HG02610 (cell line): ENCODE results near the gene UBAC2.

Experiments used
- ATAC-seq: cut with Tn5 transposase; IDR thresholded peaks from one replicate; pipeline ENCODE4 v1.9.1; 2021; ENCODE audit warnings: mild to moderate bottlenecking, moderate library complexity; ENCODE audit not compliant: unreplicated experiment

The UBAC2 gene

DNA sequence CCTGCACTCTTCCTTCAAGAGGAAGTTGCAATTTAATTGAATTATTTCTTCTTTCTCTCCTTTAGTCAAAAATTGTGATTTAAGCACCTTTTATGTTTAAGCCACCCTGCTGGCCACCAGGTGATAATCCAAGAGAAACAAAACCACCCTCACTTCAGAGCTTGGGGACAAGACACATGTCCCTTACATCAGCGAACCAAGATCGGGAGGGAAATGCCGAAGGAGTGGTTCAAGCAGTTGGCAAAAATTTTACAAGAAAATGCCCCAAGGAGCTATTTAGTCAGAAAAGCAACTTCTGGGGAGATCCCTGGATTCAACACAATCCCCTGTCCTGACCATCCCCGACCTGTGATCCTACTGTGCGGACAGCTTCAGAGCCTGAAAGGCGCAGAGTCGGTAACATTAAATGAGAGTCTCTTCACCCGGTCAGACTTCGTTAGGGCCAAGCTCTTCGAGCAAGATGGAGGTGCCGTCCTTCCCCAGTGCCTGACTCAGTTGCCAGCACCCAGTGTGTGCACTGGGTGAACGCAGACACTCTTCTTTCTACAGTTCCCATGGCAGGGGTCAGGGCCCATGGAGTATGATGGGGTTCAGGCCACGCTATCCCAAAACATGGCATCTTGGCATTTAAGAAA lies 222.0 kb downstream of the UBAC2 start:
- ATAC-seq: no peak

DNA sequence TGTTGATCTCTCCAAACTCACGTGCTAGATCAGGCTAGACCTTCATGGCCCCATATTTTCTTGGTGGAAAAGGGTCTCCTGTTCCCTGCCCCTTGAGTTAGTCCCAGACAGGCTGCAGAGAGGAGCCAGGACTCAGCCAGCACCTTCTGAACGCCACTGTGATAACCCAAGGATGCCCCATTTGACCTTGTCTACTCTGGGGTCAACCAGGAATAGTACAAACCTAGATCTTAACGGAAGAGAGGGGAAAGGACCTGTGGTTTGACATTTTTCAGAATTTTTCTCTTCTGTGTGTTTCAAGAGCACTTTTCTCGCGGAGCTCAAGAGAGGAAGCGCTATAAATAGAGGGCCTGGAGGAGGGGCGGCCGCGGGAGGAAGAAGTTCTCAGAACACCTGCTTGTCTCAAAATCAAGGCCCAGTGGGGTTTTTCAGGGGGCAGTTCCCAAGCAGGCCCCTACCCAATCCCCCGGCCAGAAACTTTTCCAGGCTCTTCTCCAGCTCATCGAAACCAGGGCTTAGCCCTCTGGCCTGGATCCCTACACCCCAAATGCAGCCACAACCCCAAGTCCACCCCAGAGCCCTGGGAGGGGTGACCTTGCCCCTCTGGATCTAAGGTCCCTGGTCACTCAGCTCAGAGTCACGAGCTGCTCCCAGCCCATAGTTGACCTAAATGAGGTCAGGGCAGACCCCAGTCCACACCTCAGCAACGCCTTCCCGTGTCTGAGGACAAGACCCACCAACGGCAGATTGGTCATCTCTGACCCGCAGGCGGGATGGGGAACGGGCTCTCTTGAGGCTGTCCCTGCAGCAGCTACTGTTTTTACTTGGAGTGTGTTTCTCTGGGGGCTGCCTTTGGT lies 225.1 kb downstream of the UBAC2 start:
- ATAC-seq: peak; percentile 53

- ATAC-seq: no peak
Observed at GRCh38 chr13:99426426-99426825, 225.8 kb downstream of the UBAC2 start.

GRCh38 chr13:99429670-99430069 lies 229.0 kb downstream of the UBAC2 start:
- no peak for ATAC-seq

GRCh38 chr13:99431927-99432608 lies 231.4 kb downstream of the UBAC2 start:
- peak; percentile 38 for ATAC-seq

GRCh38 chr13:99432609-99433542 lies 232.2 kb downstream of the UBAC2 start:
- peak; percentile 56 for ATAC-seq

- ATAC-seq: no peak
Observed at GRCh38 chr13:99433543-99434075, 233.0 kb downstream of the UBAC2 start.

GRCh38 chr13:99434258-99434788 lies 233.7 kb downstream of the UBAC2 start:
- no peak for ATAC-seq

DNA sequence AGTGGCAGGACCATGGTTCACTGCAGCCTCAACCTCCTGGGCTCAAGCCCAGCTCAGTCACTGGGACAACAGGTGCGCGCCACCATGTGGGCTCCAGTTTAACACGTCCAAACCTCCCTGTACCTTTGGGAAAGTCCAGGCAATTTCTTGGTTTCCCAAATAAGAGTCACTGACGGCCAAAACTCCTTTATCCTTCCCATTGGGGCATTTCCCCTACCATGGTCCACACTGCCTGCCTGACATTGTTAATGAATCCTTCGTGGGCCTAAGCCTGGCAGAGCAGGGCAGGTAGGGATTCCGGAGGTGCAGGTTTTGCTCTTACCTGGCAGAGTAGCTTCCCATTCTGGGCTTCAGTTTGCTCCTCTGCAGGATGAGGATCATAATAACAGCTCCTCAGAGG lies 234.5 kb downstream of the UBAC2 start:
- ATAC-seq: no peak

DNA sequence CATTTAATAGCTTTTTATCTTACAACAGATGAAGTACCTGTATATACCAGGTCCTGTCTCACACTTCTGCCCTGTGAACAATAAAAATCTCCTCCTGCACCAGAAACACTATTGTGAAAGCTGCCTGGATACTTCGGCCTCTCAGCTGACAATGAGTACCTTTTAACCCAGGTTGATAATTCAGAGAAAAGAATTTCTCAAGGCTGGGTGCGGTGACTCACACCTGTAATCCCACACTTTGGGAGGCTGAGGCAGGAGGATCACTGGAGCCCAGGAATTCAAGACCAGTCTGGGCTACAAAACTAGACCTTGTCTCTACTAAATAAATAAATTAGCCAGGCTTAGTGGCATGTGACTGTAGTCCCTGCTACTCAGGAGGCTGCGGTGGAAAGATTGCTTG lies 235.3 kb downstream of the UBAC2 start:
- no peak for ATAC-seq
